ENCODE measurements around the gene PTK6. TPM values are rescaled to one million over a fixed set of nuclear protein-coding genes. Genes with fewer than 3 reads are reported as not detected.
"Not testable (repeated sequence)": the region's sequence is repeated elsewhere in the genome, so short reads cannot be mapped to it uniquely, and the experiment has no call there.

Gene PTK6
- total and polyA plus RNA-seq, 4 donors = 0.06 to 2.1 (median 1.1) TPM; not detected in 1

DNA sequence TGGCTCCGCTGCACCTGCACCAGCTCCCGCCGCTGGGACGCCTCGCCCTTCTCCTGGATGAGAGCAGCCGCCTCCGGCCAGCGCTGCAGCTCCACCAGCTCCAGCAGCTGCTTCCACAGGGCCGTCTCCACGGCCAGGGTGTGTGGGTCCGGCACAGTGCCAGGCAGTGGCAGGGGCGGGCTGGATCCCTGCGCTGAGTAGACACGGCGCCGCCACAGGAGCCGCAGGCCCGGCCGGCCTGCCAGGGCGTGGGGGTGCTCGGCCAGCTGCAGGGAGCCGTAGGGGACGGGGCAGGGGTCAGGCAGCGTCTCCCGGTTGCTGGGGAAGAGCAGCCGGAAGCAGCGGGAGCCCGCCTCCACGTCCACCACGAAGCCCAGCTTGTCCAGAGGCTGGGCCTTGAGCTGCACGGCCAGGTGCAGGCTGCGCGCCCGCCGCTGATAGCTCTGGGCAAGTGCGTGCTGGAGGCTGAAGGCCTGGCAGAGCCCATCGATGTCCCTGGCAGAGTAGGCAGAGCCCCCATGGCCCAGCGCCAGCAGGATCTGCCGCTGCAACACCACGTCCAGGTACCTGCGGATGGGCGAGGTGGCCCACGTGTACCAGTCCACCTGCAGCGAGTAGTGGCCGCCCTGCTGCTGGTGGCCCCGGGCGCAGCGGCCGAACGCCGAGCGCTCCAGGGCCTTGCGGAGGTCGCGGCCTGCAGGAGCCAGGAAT is 26.2 kb upstream of the PTK6 start:
- WGBS (ENCODE audit: insufficient coverage) = 90% methylated on average over 55 of the region's 55 CpGs
- peaks cover 80% of the 10 kb centered on the region for H3K36me3 ChIP-seq (ENCODE audit: control insufficient read depth, insufficient read depth, low read length)

GRCh38 chr20:63562461-63563224 is 25.5 kb upstream of the PTK6 start:
- H3K4me1 ChIP-seq (ENCODE audit: control insufficient read depth, insufficient read depth, low read length) = no peaks in the 10 kb centered on the region
- no peak overlapping the region for H3K27ac ChIP-seq (ENCODE audit: low read depth, low read length)
- no peaks in the 10 kb centered on the region for H3K9me3 ChIP-seq (ENCODE audit: control insufficient read depth, insufficient read depth, low read length)
- no peak overlapping the region for H3K4me3 ChIP-seq (ENCODE audit: low read depth, low read length)
- peaks cover 75% of the 10 kb centered on the region for H3K36me3 ChIP-seq (ENCODE audit: control insufficient read depth, insufficient read depth, low read length)
- no peak for DNase-seq (ENCODE audit: low read depth in 4 of 6, low spot score in 6 of 6)
- no peaks in the 10 kb centered on the region for H3K27me3 ChIP-seq (ENCODE audit: control insufficient read depth, insufficient read depth, low read length)
- 94% methylated on average over 54 of the region's 54 CpGs for WGBS (ENCODE audit: insufficient coverage)

More for the DNA sequence above, 26.2 kb upstream of the PTK6 start:
- DNase-seq (ENCODE audit: low read depth in 4 of 6, low spot score in 6 of 6) = no peak
- H3K4me3 ChIP-seq (ENCODE audit: low read depth, low read length) = no peak overlapping the region
- no peaks in the 10 kb centered on the region for H3K9me3 ChIP-seq (ENCODE audit: control insufficient read depth, insufficient read depth, low read length)
- no peaks in the 10 kb centered on the region for H3K4me1 ChIP-seq (ENCODE audit: control insufficient read depth, insufficient read depth, low read length)
- no peak overlapping the region for H3K27ac ChIP-seq (ENCODE audit: low read depth, low read length)
- H3K27me3 ChIP-seq (ENCODE audit: control insufficient read depth, insufficient read depth, low read length) = no peaks in the 10 kb centered on the region

GRCh38 chr20:63561624-63562396 is 24.6 kb upstream of the PTK6 start:
- Histone ChIP-seq H3K27me3 (ENCODE audit: control insufficient read depth, insufficient read depth, low read length) (no peaks in the 10 kb centered on the region), H3K27ac (ENCODE audit: low read depth, low read length) (no peak overlapping the region), H3K4me1 (ENCODE audit: control insufficient read depth, insufficient read depth, low read length) (no peaks in the 10 kb centered on the region), H3K36me3 (ENCODE audit: control insufficient read depth, insufficient read depth, low read length) (peaks cover 74% of the 10 kb centered on the region), H3K9me3 (ENCODE audit: control insufficient read depth, insufficient read depth, low read length) (no peaks in the 10 kb centered on the region), H3K4me3 (ENCODE audit: low read depth, low read length) (no peak overlapping the region)
- no peak for DNase-seq (ENCODE audit: low read depth in 4 of 6, low spot score in 6 of 6)
- 90% methylated on average over 33 of the region's 36 CpGs for WGBS (ENCODE audit: insufficient coverage)

DNA sequence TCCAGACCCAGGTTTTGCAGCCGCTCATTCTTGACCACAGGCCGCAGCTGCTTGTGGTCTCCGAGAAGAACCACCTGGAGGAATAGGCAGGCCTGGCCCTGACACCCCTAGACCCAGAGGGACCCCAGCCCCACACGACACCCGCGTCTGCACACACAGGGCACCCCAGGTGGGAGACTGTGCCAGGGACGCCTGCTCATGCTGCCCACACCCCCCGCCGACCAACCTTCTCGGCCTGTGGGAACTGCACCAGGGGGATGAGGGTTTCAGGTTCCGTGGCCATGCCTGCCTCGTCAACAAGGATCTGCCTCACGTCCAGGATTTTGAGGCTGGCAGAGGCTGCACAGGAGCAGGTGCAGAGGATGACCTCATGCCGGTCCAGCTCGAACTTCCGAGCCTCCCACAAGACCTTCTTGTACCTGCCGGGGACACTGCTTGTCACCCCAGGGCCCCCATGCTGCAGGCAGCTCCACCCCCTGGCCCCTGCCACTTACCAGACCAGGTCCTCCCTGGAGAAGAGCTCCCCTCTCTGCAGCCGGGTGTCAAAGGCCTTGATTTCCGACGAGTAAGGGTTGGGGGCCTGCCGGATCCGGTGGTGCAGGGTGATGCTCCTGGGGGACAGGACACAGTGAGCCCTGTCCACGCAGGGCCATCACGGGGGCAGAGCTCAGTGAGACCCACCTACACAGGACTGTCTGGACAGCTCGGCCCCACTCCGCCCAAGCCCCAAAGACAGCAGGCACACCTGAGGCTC is 23.9 kb upstream of the PTK6 start:
- peaks cover 68% of the 10 kb centered on the region for H3K36me3 ChIP-seq (ENCODE audit: control insufficient read depth, insufficient read depth, low read length)
- 92% methylated on average over 26 of the region's 26 CpGs for WGBS (ENCODE audit: insufficient coverage)
- no peaks in the 10 kb centered on the region for H3K27me3 ChIP-seq (ENCODE audit: control insufficient read depth, insufficient read depth, low read length)
- no peaks in the 10 kb centered on the region for H3K9me3 ChIP-seq (ENCODE audit: control insufficient read depth, insufficient read depth, low read length)
- H3K4me3 ChIP-seq (ENCODE audit: low read depth, low read length) = no peak overlapping the region
- DNase-seq (ENCODE audit: low read depth in 4 of 6, low spot score in 6 of 6) = no peak
- H3K4me1 ChIP-seq (ENCODE audit: control insufficient read depth, insufficient read depth, low read length) = no peaks in the 10 kb centered on the region
- H3K27ac ChIP-seq (ENCODE audit: low read depth, low read length) = no peak overlapping the region

GRCh38 chr20:63560333-63560805 is 23.2 kb upstream of the PTK6 start:
- no peaks in the 10 kb centered on the region for H3K27me3 ChIP-seq (ENCODE audit: control insufficient read depth, insufficient read depth, low read length)
- peaks cover 65% of the 10 kb centered on the region for H3K36me3 ChIP-seq (ENCODE audit: control insufficient read depth, insufficient read depth, low read length)
- no peaks in the 10 kb centered on the region for H3K9me3 ChIP-seq (ENCODE audit: control insufficient read depth, insufficient read depth, low read length)
- no peak overlapping the region for H3K27ac ChIP-seq (ENCODE audit: low read depth, low read length)
- DNase-seq (ENCODE audit: low read depth in 4 of 6, low spot score in 6 of 6) = no peak
- WGBS (ENCODE audit: insufficient coverage) = 91% methylated on average over 15 of the region's 16 CpGs
- H3K4me1 ChIP-seq (ENCODE audit: control insufficient read depth, insufficient read depth, low read length) = no peaks in the 10 kb centered on the region
- H3K4me3 ChIP-seq (ENCODE audit: low read depth, low read length) = no peak overlapping the region

DNA sequence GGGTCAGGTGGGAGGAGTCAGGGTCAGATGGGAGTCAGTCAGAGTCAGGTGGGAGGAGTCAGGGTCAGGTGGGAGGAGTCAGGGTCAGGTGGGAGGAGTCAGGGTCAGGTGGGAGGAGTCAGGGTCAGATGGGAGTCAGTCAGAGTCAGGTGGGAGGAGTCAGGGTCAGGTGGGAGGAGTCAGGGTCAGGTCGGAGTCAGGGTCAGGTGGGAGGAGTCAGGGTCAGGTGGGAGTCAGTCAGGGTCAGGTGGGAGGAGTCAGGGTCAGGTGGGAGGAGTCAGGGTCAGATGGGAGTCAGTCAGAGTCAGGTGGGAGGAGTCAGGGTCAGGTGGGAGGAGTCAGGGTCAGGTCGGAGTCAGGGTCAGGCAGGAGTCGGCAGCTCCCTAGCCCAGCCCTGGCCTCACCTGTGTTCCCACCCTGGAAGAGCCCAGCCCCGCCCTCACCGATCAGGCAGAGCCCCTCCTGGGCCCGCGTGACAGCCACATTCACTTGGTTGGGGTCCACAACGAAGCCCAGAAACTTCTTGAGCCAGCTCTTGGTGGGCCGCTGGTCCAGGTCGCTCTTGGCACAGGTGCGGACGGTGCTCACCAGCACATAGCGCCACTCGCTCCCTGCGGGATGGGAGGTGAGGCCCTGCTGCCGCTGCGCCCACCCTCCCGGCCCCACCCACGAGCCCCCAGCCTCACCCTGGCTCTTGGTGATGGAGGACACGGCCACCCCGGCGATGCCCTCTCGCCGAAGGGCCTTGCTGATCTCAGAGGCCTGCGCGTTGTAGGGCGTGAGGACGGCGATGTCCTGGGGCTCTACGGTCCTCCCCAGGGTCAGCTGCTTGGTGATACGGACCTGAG is 22.5 kb upstream of the PTK6 start:
- H3K9me3 ChIP-seq (ENCODE audit: control insufficient read depth, insufficient read depth, low read length); DNase-seq (ENCODE audit: low read depth in 4 of 6, low spot score in 6 of 6); H3K27me3 ChIP-seq (ENCODE audit: control insufficient read depth, insufficient read depth, low read length); H3K27ac ChIP-seq (ENCODE audit: low read depth, low read length); H3K4me1 ChIP-seq (ENCODE audit: control insufficient read depth, insufficient read depth, low read length); H3K4me3 ChIP-seq (ENCODE audit: low read depth, low read length): not testable (repeated sequence)
- peaks cover 61% of the 10 kb centered on the region for H3K36me3 ChIP-seq (ENCODE audit: control insufficient read depth, insufficient read depth, low read length)
- 92% methylated on average over 28 of the region's 31 CpGs for WGBS (ENCODE audit: insufficient coverage)

- no peak for DNase-seq (ENCODE audit: low read depth in 4 of 6, low spot score in 6 of 6)
- no peak overlapping the region for H3K4me3 ChIP-seq (ENCODE audit: low read depth, low read length)
- H3K4me1 ChIP-seq (ENCODE audit: control insufficient read depth, insufficient read depth, low read length) = peaks cover 13% of the 10 kb centered on the region
- 94% methylated on average over 10 of the region's 14 CpGs for WGBS (ENCODE audit: insufficient coverage)
- H3K36me3 ChIP-seq (ENCODE audit: control insufficient read depth, insufficient read depth, low read length) = peaks cover 54% of the 10 kb centered on the region
- H3K9me3 ChIP-seq (ENCODE audit: control insufficient read depth, insufficient read depth, low read length) = no peaks in the 10 kb centered on the region
- H3K27ac ChIP-seq (ENCODE audit: low read depth, low read length) = no peak overlapping the region
- H3K27me3 ChIP-seq (ENCODE audit: control insufficient read depth, insufficient read depth, low read length) = peaks cover 2% of the 10 kb centered on the region
Measured at GRCh38 chr20:63558804-63559484, 21.8 kb upstream of the PTK6 start.

DNA sequence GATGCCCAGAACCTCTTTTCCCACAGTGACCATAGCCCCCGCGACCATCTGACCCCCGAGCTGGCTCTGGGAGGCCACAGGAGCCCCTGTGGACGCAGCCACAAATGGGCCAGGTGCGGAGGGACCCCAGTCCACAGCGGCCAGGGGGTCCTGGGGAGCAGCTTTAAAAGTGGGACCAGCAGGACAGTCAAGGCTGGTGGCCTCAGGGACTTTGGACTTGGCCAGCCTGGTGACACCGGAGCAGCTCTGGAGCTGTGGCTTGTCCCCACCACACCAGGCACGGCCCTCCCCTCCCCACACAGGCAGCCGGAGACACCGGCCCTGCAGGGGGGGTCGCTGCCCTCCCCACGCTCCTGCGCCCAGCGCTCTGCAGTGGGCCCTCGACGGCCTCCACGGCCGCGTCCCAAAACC is 20.3 kb upstream of the PTK6 start:
- 83% methylated on average over 16 of the region's 19 CpGs for WGBS (ENCODE audit: insufficient coverage)
- H3K27ac ChIP-seq (ENCODE audit: low read depth, low read length) = no peak overlapping the region
- H3K27me3 ChIP-seq (ENCODE audit: control insufficient read depth, insufficient read depth, low read length) = peaks cover 5% of the 10 kb centered on the region
- no peaks in the 10 kb centered on the region for H3K9me3 ChIP-seq (ENCODE audit: control insufficient read depth, insufficient read depth, low read length)
- H3K4me1 ChIP-seq (ENCODE audit: control insufficient read depth, insufficient read depth, low read length) = peaks cover 27% of the 10 kb centered on the region
- H3K4me3 ChIP-seq (ENCODE audit: low read depth, low read length) = no peak overlapping the region
- no peak for DNase-seq (ENCODE audit: low read depth in 4 of 6, low spot score in 6 of 6)
- peaks cover 40% of the 10 kb centered on the region for H3K36me3 ChIP-seq (ENCODE audit: control insufficient read depth, insufficient read depth, low read length)
